Measurements from ENCODE around the gene ADGRV1. TPM values are rescaled to one million over a fixed set of nuclear protein-coding genes. Genes with fewer than 3 reads are reported as not detected.

Gene ADGRV1
- total RNA-seq, 1 experiment from 2014 or later = 6.8 TPM

DNA sequence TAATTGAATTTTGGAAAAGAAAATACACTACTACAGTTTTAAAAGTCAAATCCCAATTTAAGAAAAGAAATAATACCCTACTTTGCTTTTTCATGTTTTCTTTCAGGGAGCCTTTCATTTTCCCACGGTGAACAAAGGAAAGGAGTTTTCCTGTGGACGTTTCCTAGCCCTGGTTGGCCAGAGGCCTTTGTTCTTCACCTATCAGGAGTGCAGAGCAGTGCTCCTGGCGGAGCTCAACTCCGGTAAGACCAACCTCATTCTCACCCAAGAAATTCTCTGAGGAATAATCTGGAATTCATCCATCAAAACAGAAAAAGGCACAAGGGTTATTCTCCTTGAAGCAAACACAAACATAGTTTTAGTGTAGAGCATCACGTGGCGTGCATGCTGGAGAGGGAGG, 248.9 kb downstream of the ADGRV1 start:
- Histone ChIP-seq H3K9me3 (ENCODE audit: low read depth, low read length, poor library complexity, severe bottlenecking) (no peaks in the 10 kb centered on the region), H3K4me1 (ENCODE audit: insufficient read depth, low read length, poor library complexity, severe bottlenecking) (no peaks in the 10 kb centered on the region), H3K27me3 (replicated peaks; ENCODE audit: insufficient read depth, low read depth, low read length, poor library complexity) (no peaks in the 10 kb centered on the region), H3K27ac (ENCODE audit: low read depth, low read length, poor library complexity, severe bottlenecking) (no peak overlapping the region), H3K36me3 (ENCODE audit: insufficient read depth, low read length, poor library complexity, severe bottlenecking) (no peaks in the 10 kb centered on the region), H3K4me3 (ENCODE audit: low read depth, low read length, poor library complexity, severe bottlenecking) (no peak overlapping the region)
- ChIA-PET CTCF (no interaction called here), POLR2A (ENCODE audit: low non-redundant PET) (no interaction called here)
- no peak for TF ChIP-seq CTCF (conservative IDR thresholded peaks at IDR 0.05; ENCODE audit: low read depth, low read length)
- no peak for TF ChIP-seq EZH2 (IDR thresholded peaks at IDR 0.05; ENCODE audit: borderline replicate concordance, low read depth, low read length, poor library complexity, severe bottlenecking)
- intact Hi-C loops (cut with micrococcal nuclease; ENCODE audit: unreplicated experiment) = loop anchor here (5.0 kb wide), 1 partner anchor 610 kb away; no protein-coding TSS in a partner anchor
- no TSS peak for BruUV-seq (replicated peaks)
- DNase-seq (ENCODE audit: low spot score) = no peak

DNA sequence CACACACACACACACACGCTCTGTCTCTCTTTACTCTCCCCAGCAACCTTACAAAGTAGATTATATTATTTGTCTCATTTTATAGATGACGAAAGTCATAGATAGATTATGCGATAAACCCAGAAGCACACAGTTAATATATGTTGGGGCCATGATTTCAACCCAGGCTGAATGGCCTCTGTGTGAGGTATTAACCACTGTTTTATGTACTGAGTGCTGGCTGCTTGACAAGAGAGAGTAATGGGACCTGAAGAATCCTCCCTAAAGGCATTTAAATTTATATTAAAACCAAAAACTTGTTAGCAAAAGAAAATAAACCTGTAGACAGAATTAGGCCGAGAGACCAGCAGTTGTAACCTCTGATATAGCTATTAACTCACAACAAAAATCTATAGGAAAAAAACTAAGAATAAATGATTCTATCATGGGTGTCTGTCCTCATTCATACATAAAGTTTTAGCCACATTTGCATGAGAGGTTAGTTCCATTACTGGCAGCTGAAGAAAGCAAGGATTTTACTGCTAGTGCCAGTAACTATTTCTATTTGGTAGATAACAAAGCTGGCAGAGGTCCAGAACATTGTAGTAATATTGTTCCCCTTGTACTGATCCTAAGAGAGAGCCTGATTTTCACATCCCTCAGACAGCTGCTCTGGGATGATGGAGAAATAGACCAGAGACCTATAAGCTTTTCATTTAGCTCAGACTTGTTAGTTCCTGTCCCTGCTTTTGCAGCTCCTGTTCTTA, 250.9 kb downstream of the ADGRV1 start:
- no TSS peak for BruUV-seq (replicated peaks)
- Histone ChIP-seq H3K4me3 (ENCODE audit: low read depth, low read length, poor library complexity, severe bottlenecking) (no peak overlapping the region), H3K4me1 (ENCODE audit: insufficient read depth, low read length, poor library complexity, severe bottlenecking) (no peaks in the 10 kb centered on the region), H3K27me3 (replicated peaks; ENCODE audit: insufficient read depth, low read depth, low read length, poor library complexity) (no peaks in the 10 kb centered on the region), H3K27ac (ENCODE audit: low read depth, low read length, poor library complexity, severe bottlenecking) (no peak overlapping the region), H3K36me3 (ENCODE audit: insufficient read depth, low read length, poor library complexity, severe bottlenecking) (no peaks in the 10 kb centered on the region), H3K9me3 (ENCODE audit: low read depth, low read length, poor library complexity, severe bottlenecking) (no peaks in the 10 kb centered on the region)
- TF ChIP-seq EZH2 (IDR thresholded peaks at IDR 0.05; ENCODE audit: borderline replicate concordance, low read depth, low read length, poor library complexity, severe bottlenecking) (no peak), CTCF (conservative IDR thresholded peaks at IDR 0.05; ENCODE audit: low read depth, low read length) (no peak)
- ChIA-PET POLR2A (ENCODE audit: low non-redundant PET) (no interaction called here), CTCF (no interaction called here)
- intact Hi-C loops (cut with micrococcal nuclease; ENCODE audit: unreplicated experiment) = loop anchor here (5.0 kb wide), 1 partner anchor 608 kb away; no protein-coding TSS in a partner anchor
- no peak for DNase-seq (ENCODE audit: low spot score)

DNA sequence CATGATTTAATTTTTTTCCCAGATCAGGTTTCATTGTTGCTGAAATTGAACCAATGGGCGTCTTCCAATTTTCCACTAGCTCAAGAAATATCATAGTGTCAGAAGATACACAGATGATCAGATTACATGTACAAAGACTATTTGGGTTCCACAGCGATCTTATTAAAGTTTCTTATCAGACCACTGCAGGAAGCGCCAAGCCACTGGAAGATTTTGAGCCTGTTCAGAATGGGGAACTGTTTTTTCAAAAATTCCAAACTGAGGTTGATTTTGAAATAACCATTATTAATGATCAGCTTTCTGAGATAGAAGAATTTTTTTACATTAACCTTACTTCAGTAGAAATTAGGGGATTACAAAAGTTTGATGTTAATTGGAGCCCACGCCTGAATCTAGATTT, 251.6 kb downstream of the ADGRV1 start:
- no peak for TF ChIP-seq EZH2 (IDR thresholded peaks at IDR 0.05; ENCODE audit: borderline replicate concordance, low read depth, low read length, poor library complexity, severe bottlenecking)
- TF ChIP-seq CTCF (conservative IDR thresholded peaks at IDR 0.05; ENCODE audit: low read depth, low read length) = no peak
- Histone ChIP-seq H3K36me3 (ENCODE audit: insufficient read depth, low read length, poor library complexity, severe bottlenecking) (no peaks in the 10 kb centered on the region), H3K9me3 (ENCODE audit: low read depth, low read length, poor library complexity, severe bottlenecking) (no peaks in the 10 kb centered on the region), H3K4me3 (ENCODE audit: low read depth, low read length, poor library complexity, severe bottlenecking) (no peak overlapping the region), H3K27ac (ENCODE audit: low read depth, low read length, poor library complexity, severe bottlenecking) (no peak overlapping the region), H3K27me3 (replicated peaks; ENCODE audit: insufficient read depth, low read depth, low read length, poor library complexity) (no peaks in the 10 kb centered on the region), H3K4me1 (ENCODE audit: insufficient read depth, low read length, poor library complexity, severe bottlenecking) (no peaks in the 10 kb centered on the region)
- DNase-seq (ENCODE audit: low spot score) = no peak
- BruUV-seq (replicated peaks) = no TSS peak
- CTCF ChIA-PET = no interaction called here
- intact Hi-C loops (cut with micrococcal nuclease; ENCODE audit: unreplicated experiment) = no loop called here
- POLR2A ChIA-PET (ENCODE audit: low non-redundant PET) = no interaction called here

Data from A673 (cell line).